Skin epidermis (tissue), 12 donors: Measurements from ENCODE around the gene PLEKHG4.

ENCODE experiments used
- H3K27ac ChIP-seq, 21 experiments: fragments of 200-600 bp; sonication (generic) in 11 of 21; one replicate each; pipeline ENCODE4 v1.5.0; 2020; ENCODE audit warnings: mild to moderate bottlenecking in 3 of 21, inconsistent platforms in 2 of 21, moderate library complexity in 2 of 21
- H3K4me3 ChIP-seq, 7 experiments: fragments of 200-600 bp; sonication (generic) in 2 of 7; one replicate each; pipeline ENCODE4 v1.5.0; 2020; ENCODE audit warnings: inconsistent platforms in 2 of 7, mild to moderate bottlenecking in 2 of 7, moderate library complexity in 1 of 7

Gene PLEKHG4

GRCh38 chr16:67305216-67306071, 26.1 kb downstream of the PLEKHG4 start:
- H3K4me3 ChIP-seq: no peak overlapping the region
- no peak overlapping the region for H3K27ac ChIP-seq

DNA sequence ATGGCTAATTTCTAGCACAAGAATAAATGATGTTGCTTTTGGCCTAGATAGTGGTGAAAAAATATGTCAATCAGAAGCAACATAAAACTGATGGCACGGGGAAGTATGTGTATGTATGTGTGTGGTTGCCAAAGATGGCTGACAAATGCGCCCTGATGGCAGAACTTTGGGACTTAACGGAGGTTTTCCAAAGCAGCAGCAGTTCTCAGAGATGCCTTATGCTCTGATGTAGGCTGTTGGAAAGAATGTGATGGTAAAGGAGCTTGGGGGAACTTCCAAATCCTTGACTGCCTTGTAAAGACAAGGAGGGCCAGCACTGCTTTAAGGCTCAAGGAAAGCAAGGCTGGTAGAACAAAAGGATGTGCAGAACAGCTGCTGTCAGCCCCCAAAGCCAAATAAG, 31.2 kb downstream of the PLEKHG4 start:
- no peak overlapping the region for H3K4me3 ChIP-seq
- no peak overlapping the region for H3K27ac ChIP-seq

- Histone ChIP-seq H3K4me3 (no peak overlapping the region), H3K27ac (peak overlapping the region in 10 of 21 experiments; percentile 8 to 72 (median 52))
Observed at GRCh38 chr16:67311607-67312488, 32.5 kb downstream of the PLEKHG4 start.

- H3K27ac ChIP-seq: peak overlapping the region in 4 of 21 experiments; percentile 2 to 64 (median 29)
- H3K4me3 ChIP-seq: no peak overlapping the region
Observed at GRCh38 chr16:67312719-67313118, 33.4 kb downstream of the PLEKHG4 start.

DNA sequence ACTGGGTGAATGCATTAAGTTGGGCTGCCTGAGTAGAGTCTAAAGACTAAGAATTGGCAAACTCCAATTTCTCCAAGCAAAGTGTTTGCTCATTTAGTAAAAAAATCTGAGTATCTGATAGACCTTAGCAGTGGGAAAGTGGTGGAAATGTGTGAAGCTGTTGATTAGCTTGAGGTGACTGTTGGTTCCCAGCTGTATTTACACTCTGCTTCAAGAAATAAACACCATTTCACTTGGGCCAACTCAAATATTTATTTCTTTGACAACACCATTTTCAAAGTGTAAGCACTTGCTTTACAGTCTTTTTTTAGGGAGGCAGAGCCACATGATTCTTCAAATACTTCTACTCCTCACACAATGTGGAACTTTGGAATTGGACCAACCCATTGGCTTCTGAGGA, 38.5 kb downstream of the PLEKHG4 start:
- no peak overlapping the region for H3K4me3 ChIP-seq
- no peak overlapping the region for H3K27ac ChIP-seq

DNA sequence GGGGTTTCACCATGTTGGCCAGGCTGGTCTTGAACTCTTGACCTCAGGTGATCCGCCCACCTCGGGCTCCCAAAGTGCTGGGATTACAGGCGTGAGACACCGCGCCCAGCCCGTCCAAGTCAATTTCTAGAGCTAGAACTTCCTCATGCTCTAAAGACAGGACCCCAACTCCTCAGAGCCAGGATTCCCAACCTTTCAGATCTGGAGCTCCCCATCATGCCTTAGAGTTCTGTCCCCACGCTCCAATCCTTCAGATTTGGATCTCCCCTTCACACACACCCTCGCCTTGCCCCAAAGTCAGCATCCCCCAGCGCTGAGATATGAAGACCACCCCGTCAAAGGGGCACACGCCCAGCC, 46.8 kb downstream of the PLEKHG4 start:
- peak overlapping the region in 6 of 7 experiments; percentile 5 to 40 (median 28) for H3K4me3 ChIP-seq
- H3K27ac ChIP-seq: peak overlapping the region in 2 of 21 experiments; percentile 27 to 59

- peak within 1 kb of the TSS in 6 of 7 experiments; percentile 5 to 40 (median 28) for H3K4me3 ChIP-seq
- peak within 1 kb of the TSS in 2 of 21 experiments; percentile 27 to 59 for H3K27ac ChIP-seq
Observed at GRCh38 chr16:67326472-67327309, 47.4 kb downstream of the PLEKHG4 start, which contains the start of the genes KCTD19 and LRRC36. TSS of gene KCTD19 (minus strand) at chr16:67326741. CDS start at chr16:67326707, 34 bp downstream. TSS of gene LRRC36 (plus strand) at chr16:67326815. CDS start at chr16:67326863, 48 bp downstream.

DNA sequence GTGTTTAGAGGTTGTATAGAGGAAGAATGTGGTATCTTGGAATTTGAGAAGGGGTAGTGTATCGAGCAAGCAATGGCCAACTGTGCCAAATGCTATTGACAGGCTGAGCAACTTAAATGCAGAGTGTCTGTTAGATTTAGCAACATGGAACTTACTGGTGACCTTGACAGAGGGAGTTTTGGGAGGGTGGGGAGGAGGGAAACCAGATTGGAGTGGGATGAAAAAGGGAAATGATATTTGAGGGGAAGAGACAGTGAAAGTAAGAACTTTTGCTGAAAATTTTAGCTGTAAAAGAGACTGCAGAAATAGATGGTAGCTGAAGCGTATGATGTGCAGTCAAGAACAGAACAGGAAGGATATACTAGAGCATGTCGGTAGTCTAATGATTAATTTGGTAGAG, 48.4 kb downstream of the PLEKHG4 start:
- H3K27ac ChIP-seq: no peak overlapping the region
- H3K4me3 ChIP-seq: no peak overlapping the region

DNA sequence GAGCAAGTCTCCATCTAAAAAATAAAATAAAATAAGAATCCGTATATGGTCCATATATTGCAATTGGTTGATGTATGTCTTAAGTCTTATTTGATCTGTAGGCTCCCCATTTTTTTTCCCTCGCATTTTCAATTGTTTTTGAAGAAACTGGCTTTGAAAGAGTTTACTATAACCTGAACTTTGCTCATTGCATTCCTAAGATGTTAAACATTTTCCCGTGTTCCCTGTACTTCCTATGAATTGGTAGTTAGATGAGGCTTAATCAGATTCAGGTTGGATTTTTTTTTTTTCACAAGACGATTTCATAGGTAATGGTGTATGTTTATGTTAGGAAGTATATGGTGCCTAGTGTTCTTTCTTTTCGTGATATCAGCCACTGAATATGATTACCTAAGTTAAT, 50.6 kb downstream of the PLEKHG4 start:
- Histone ChIP-seq H3K4me3 (no peak overlapping the region), H3K27ac (no peak overlapping the region)

- no peak overlapping the region for H3K27ac ChIP-seq
- H3K4me3 ChIP-seq: no peak overlapping the region
Observed at GRCh38 chr16:67333315-67333714, 54.0 kb downstream of the PLEKHG4 start.

GRCh38 chr16:67336116-67336515, 56.8 kb downstream of the PLEKHG4 start:
- H3K27ac ChIP-seq: no peak overlapping the region
- no peak overlapping the region for H3K4me3 ChIP-seq

- no peak overlapping the region for H3K27ac ChIP-seq
Observed at GRCh38 chr16:67336648-67337047, 57.3 kb downstream of the PLEKHG4 start.

More at GRCh38 chr16:67336648-67337047, 57.3 kb downstream of the PLEKHG4 start:
- no peak overlapping the region for H3K4me3 ChIP-seq
